Measurements from ENCODE around the gene HSFY2.
"Not testable (repeated sequence)": the region's sequence is repeated elsewhere in the genome, so short reads cannot be mapped to it uniquely, and the experiment has no call there.

Gene HSFY2

GRCh38 chrY:18773635-18774034 lies at the start of gene HSFY2:
Gene HSFY2, minus strand, starts transcription at chrY:18773735. Its CDS starts 117 bp downstream, at chrY:18773618.
- DNase-seq; intact Hi-C loops (cut with DNase I): not testable (repeated sequence)

DNA sequence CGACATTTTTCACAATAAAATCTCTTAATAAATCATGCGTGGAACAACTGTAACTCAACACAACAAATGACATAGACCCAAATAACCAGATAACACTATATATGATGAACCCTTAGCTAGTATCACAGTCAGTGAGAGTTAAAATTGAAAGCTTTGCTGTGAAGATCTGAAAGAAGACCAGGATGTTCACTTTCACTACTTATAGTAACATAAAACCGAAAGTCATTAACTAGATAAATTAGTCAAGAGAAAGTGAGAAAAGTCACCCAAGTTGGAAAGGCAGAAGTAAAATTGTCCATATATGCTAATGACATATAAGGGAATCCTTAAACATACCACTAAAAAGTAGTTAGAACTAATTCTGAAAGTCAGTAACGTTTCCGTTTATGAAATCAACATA lies 42.2 kb upstream of the HSFY2 start:
- intact Hi-C loops (cut with DNase I); DNase-seq: not testable (repeated sequence)

GRCh38 chrY:18788757-18789406 lies 15.3 kb upstream of the HSFY2 start:
- intact Hi-C loops (cut with DNase I); DNase-seq: not testable (repeated sequence)

DNA sequence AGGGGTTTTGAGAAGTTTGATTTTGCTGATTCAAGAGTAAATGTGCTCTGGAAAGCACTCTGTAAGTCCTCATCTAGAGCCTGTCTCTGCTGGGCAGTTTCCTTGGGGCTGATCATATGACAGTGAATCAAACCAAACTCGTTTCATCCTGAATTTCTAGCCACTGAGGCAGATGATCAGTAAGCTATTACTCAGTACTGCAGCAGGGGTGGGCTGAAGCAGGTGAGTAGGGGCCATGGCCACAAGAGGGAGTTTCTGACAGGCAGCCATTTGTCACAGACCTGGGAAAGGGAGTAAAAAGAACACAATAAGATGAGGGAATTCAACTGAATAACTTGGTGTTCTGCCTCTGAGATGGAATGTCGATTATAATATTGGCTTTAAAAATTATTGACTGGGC lies 19.5 kb downstream of the HSFY2 start:
- intact Hi-C loops (cut with DNase I); DNase-seq: not testable (repeated sequence)

DNA sequence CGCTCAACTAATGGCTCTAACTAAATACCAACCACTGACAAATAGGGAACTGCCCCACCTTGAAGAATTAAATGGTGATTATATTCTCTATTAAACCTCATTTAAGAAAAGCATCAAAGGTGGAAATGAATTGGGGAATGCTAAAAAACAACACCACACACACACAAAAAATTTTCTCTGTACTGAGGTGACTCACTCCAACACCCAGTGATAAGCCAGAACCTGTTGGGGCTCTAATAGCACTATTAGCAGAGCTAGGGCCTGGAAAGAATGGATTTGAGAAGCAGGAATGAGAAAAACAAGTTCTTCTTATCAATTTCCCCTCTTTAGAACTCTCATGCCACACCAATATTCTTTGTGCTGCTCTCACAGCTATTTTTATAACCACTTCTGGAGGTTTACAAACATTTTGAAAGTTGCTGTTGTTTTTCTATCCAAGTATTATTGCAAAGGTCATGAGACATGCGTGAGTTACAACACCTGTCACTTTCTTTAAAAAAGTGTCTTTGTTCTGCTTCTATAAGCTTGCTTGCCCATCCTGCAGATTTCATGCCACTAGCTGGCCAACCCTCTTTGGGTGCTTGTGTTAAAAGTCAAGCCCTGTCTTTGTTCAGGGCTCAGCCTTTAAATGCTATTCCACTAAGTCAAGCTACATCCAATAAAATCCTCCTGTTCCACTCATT lies 20.3 kb downstream of the HSFY2 start:
- DNase-seq; intact Hi-C loops (cut with DNase I): not testable (repeated sequence)

DNA sequence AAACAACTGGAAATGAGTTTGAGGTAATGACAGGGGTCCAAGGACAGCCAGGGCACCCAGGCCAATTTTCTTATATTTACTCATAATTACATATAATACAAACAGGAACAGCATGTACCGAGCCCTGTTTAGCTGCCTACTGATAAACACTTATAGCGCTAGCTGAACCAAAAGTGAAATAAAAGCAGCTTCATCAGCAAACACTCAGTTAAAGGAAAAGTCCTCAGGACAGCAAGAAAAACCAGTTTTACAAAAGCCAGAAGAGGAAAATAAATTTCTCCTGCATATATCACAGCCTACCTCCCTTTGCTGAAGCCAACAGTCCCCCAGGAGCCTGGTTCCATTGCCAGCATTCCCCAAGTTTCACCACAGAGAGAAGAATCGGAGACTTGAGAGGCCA lies 49.8 kb downstream of the HSFY2 start:
- intact Hi-C loops (cut with DNase I); DNase-seq: not testable (repeated sequence)

Data from head of caudate nucleus (tissue), 42 donors.